A549 (cell line): ENCODE results near the gene GLT1D1. TPM values are rescaled to one million over a fixed set of nuclear protein-coding genes. Genes with fewer than 3 reads are reported as not detected.

ENCODE experiments used
- ATAC-seq, 2 experiments: fragments of 200-7000 bp in 1 of 2; fragments of >200 bp in 1 of 2; cut with Nextera tagmentation in 1 of 2; cut with Tn5 transposase in 1 of 2; 3 replicates each; pipeline versions ENCODE4 v1.8.0 to v1.9.1; 2018 to 2020; ENCODE audit warnings: mild to moderate bottlenecking in 1 of 2, moderate library complexity in 1 of 2
- CTCF ChIA-PET: fragments of 300-600 bp; sonication (Branson Sonifier 250); formaldehyde crosslinking; extraction: SDS; loops from one replicate; lab custom pipeline; 2021; ENCODE audit warnings: antibody characterized with exemption, inconsistent platforms; lab: Yijun Ruan, JAX
- POLR2A ChIA-PET: fragments of 350-600 bp; formaldehyde crosslinking; extraction: SDS; loops from one replicate; lab custom pipeline; 2021; ENCODE audit warnings: antibody characterized with exemption, inconsistent platforms; lab: Yijun Ruan, JAX
- DNase-seq, 2 experiments: peaks; one replicate each; pipeline versions ENCODE4 v3.0.0 to v3.0.0-alpha.2; 2011 to 2016; ENCODE audit warnings: low read depth in 1 of 2, low spot score in 1 of 2
- FAIRE-seq: peaks from 2 replicates; lab custom pipeline; 2011; peaks lifted over from hg19 to GRCh38; lab: Jason Lieb, UNC
- H3K27ac ChIP-seq, 2 experiments: fragments of >200 bp; sonication (Bioruptor Twin); formaldehyde crosslinking; 3 replicates each; pipeline ENCODE4 v1.5.1; 2016 to 2017
- H3K4me1 ChIP-seq: fragments of >200 bp; sonication (Bioruptor Twin); formaldehyde crosslinking; 3 replicates; pipeline ENCODE4 v1.6.1; 2016
- H3K4me2 ChIP-seq: fragments of >200 bp; sonication (Bioruptor Twin); formaldehyde crosslinking; 3 replicates; pipeline ENCODE4 v1.6.1; 2016
- H3K4me3 ChIP-seq: fragments of >200 bp; sonication (Bioruptor Twin); formaldehyde crosslinking; 3 replicates; pipeline ENCODE4 v1.5.1; 2016
- H3K9me3 ChIP-seq: fragments of >200 bp; sonication (Bioruptor Twin); formaldehyde crosslinking; 3 replicates; pipeline ENCODE4 v1.6.1; 2016
- BHLHE40 ChIP-seq: IDR thresholded peaks from 2 replicates; pipeline ENCODE4 v1.6.1; 2012; ENCODE audit warnings: low read depth, low read length, inconsistent platforms
- ESRRA ChIP-seq: fragments of 150-350 bp; IDR thresholded peaks from 2 replicates; pipeline ENCODE4 v1.6.1; 2014; ENCODE audit warnings: mild to moderate bottlenecking, low read length, borderline replicate concordance
- HEYL ChIP-seq: fragments of 250-450 bp; sonication (Bioruptor Pico); IDR thresholded peaks from 2 replicates; pipeline ENCODE4 v1.8.0; 2021; ENCODE audit warnings: mild to moderate bottlenecking, moderate library complexity
- HOXA7 ChIP-seq: fragments of 250-450 bp; sonication (Bioruptor Pico); IDR thresholded peaks from 2 replicates; pipeline ENCODE4 v1.5.0; 2020; ENCODE audit warnings: mild to moderate bottlenecking, moderate library complexity
- HOXB13 ChIP-seq: fragments of 250-450 bp; sonication (Bioruptor Pico); IDR thresholded peaks from 2 replicates; pipeline ENCODE4 v1.5.0; 2020; ENCODE audit warnings: low read depth, mild to moderate bottlenecking, moderate library complexity
- HOXB5 ChIP-seq: fragments of 250-450 bp; sonication (Bioruptor Pico); IDR thresholded peaks from 2 replicates; pipeline ENCODE4 v1.5.0; 2020; ENCODE audit warnings: mild to moderate bottlenecking, moderate library complexity
- JUN ChIP-seq, 2 experiments: fragments of >200 bp; sonication (Bioruptor Twin); formaldehyde crosslinking; IDR thresholded peaks; 2 replicates in 1 of 2; 3 replicates in 1 of 2; pipeline ENCODE4 v1.6.1; 2016 to 2017
- MAFK ChIP-seq: fragments of 450-650 bp; IDR thresholded peaks from 2 replicates; pipeline ENCODE4 v1.6.1; 2014; ENCODE audit not compliant: partially characterized antibody
- RAD21 ChIP-seq, 2 experiments: fragments of >200 bp in 1 of 2; sonication (Bioruptor Twin) in 1 of 2; formaldehyde crosslinking in 1 of 2; IDR thresholded peaks in 1 of 2; conservative IDR thresholded peaks in 1 of 2; 2 replicates in 1 of 2; 3 replicates in 1 of 2; pipeline ENCODE4 v1.6.1; 2012 to 2018; ENCODE audit warnings: inconsistent platforms in 1 of 2
- RCOR1 ChIP-seq: fragments of 150-350 bp; IDR thresholded peaks from 2 replicates; pipeline ENCODE4 v1.6.1; 2014; ENCODE audit warnings: antibody characterized with exemption, low read length, low read depth
- RNF2 ChIP-seq: fragments of 200-600 bp; sonication (generic); IDR thresholded peaks from 2 replicates; pipeline ENCODE4 v1.6.1; 2016; ENCODE audit warnings: low read depth, mild to moderate bottlenecking, antibody characterized with exemption, moderate library complexity, borderline replicate concordance
- ZFP36 ChIP-seq: fragments of 450-650 bp; IDR thresholded peaks from 2 replicates; pipeline ENCODE4 v1.6.1; 2014; ENCODE audit warnings: borderline replicate concordance; ENCODE audit not compliant: partially characterized antibody
- ZNF302 ChIP-seq: fragments of 250-450 bp; sonication (Bioruptor Pico); IDR thresholded peaks from 2 replicates; pipeline ENCODE4 v1.9.0; 2021; ENCODE audit warnings: inconsistent platforms, mild to moderate bottlenecking, moderate library complexity
- WGBS: methylation state at CpG from one replicate; pipeline ENCODE4 v1.1.6; 2017; ENCODE audit errors: missing lambda C conversion rate; 5-methylcytosine and 5-hydroxymethylcytosine counted together
- polyA plus RNA-seq, 4 experiments: library from polyadenylated mRNA; depleted of rRNA in 3 of 4; stranded (reverse); fragments of >200 nt; fragmentation: RNase III in 1 of 4; extraction: RNeasy Plus Mini Kit Qiagen cat#74134 plus additional on column Dnase treatment in 1 of 4; gene quantifications; 2 replicates in 3 of 4; 3 replicates in 1 of 4; pipeline ENCODE4 v1.2.3, GENCODE V29; 2011 to 2017
- TF ChIP-seq, protein P1 (sequence below): fragments of >200 bp; sonication (Bioruptor Twin); formaldehyde crosslinking; IDR thresholded peaks from 2 replicates; pipeline ENCODE4 v1.6.1; 2016
- TF ChIP-seq, protein P2 (sequence below): IDR thresholded peaks from 2 replicates; pipeline ENCODE4 v1.6.1; 2012
- TF ChIP-seq, protein P3 (sequence below): fragments of 200-600 bp; sonication (generic); IDR thresholded peaks from 2 replicates; pipeline ENCODE4 v1.6.1; 2016; ENCODE audit warnings: antibody characterized with exemption, mild to moderate bottlenecking, moderate library complexity
- TF ChIP-seq, protein P4 (sequence below): fragments of 250-450 bp; sonication (Bioruptor Pico); IDR thresholded peaks from 2 replicates; pipeline ENCODE4 v1.5.0; 2020; ENCODE audit warnings: low read depth, mild to moderate bottlenecking, moderate library complexity

GLT1D1 gene
- polyA plus RNA-seq, 2 of the 4 experiments (the other 2 are of a cell fraction): not detected

DNA sequence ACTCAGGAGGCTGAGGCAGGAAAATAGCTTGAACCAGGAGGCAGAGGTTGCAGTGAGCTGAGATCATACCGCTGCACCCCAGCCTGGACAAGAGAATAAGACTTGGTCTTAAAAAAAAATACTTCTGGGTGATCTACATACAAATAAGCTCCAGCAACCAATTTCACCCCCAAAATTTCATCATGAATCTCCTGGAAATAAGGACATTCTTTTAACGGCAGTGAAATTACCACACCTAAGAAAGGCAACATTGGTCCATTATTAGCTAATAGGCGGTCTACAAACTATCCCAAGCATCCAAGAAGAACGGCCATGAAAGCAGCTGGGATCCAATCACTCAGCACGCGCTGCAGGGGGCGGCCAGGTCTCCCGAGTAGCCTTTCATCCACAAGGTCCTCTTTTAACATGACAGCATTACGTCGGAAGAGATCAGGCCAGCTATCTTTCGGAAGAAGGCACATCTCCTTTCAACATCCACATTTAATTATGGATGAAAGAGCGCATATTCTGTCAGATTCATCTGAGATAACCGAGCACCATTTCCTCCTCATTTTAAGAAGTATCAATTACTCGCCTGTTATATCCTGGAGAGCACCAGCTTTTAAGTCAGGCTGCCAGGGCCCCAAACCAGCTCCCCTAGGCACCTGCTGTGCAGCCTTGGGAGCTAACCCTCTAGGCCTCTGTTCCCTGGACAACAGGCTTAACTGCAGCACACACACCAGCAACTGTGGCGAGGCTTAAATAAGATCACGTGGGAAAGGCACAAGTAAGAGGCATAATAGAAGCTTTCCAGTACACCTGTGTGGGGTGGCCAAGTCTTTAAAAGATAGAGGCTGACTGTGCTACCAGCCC lies 33.8 kb upstream of the GLT1D1 start:
- ATAC-seq (no peak), FAIRE-seq (no peak), DNase-seq (no peak)
- H3K4me1 ChIP-seq: peaks cover 18% of the 10 kb centered on the region
- no peak overlapping the region for H3K4me2 ChIP-seq
- WGBS: 93% methylated on average over 16 of the region's 16 CpGs
- ChIA-PET POLR2A (no interaction called here), CTCF (interaction anchor here (1.3 kb wide), 1 partner anchor 21 kb away, joined by 3 read pairs; no protein-coding TSS in a partner anchor)
- H3K4me3 ChIP-seq: no peak overlapping the region
- no peak overlapping the region for H3K27ac ChIP-seq
- TF ChIP-seq ESRRA: no peak
- TF ChIP-seq RAD21 (conservative IDR thresholded peaks at IDR 0.05 in 1 of 2, IDR thresholded peaks at IDR 0.05 in 1 of 2): no peak
- TF ChIP-seq HOXA7 (CRISPR knock-in tag): no peak
- TF ChIP-seq, protein P1, sequence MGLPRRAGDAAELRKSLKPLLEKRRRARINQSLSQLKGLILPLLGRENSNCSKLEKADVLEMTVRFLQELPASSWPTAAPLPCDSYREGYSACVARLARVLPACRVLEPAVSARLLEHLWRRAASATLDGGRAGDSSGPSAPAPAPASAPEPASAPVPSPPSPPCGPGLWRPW: no peak
- TF ChIP-seq, protein P2, sequence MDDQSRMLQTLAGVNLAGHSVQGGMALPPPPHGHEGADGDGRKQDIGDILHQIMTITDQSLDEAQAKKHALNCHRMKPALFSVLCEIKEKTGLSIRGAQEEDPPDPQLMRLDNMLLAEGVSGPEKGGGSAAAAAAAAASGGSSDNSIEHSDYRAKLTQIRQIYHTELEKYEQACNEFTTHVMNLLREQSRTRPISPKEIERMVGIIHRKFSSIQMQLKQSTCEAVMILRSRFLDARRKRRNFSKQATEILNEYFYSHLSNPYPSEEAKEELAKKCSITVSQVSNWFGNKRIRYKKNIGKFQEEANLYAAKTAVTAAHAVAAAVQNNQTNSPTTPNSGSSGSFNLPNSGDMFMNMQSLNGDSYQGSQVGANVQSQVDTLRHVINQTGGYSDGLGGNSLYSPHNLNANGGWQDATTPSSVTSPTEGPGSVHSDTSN: no peak
- TF ChIP-seq RNF2: no peak
- no peaks in the 10 kb centered on the region for H3K9me3 ChIP-seq

DNA sequence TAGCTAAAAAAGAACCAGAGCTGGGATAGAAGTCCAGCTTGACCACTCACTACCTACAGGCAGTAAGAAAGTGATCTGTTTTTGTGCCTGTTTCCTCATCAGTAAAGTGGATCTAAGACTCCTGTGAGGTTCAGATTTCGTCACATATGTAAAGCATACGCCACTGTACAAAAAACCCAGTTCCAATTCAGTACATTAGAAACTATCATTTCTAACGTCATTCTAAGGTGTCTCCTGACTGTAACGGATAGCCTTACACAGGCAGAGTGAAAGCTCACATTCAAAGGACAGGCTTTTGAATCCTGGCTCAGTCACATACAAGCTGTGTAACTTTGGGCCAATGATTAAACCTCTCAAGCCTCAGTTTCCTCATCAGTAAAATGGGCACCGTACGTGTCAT lies 33.0 kb upstream of the GLT1D1 start:
- no peak for TF ChIP-seq BHLHE40
- TF ChIP-seq, protein P3, sequence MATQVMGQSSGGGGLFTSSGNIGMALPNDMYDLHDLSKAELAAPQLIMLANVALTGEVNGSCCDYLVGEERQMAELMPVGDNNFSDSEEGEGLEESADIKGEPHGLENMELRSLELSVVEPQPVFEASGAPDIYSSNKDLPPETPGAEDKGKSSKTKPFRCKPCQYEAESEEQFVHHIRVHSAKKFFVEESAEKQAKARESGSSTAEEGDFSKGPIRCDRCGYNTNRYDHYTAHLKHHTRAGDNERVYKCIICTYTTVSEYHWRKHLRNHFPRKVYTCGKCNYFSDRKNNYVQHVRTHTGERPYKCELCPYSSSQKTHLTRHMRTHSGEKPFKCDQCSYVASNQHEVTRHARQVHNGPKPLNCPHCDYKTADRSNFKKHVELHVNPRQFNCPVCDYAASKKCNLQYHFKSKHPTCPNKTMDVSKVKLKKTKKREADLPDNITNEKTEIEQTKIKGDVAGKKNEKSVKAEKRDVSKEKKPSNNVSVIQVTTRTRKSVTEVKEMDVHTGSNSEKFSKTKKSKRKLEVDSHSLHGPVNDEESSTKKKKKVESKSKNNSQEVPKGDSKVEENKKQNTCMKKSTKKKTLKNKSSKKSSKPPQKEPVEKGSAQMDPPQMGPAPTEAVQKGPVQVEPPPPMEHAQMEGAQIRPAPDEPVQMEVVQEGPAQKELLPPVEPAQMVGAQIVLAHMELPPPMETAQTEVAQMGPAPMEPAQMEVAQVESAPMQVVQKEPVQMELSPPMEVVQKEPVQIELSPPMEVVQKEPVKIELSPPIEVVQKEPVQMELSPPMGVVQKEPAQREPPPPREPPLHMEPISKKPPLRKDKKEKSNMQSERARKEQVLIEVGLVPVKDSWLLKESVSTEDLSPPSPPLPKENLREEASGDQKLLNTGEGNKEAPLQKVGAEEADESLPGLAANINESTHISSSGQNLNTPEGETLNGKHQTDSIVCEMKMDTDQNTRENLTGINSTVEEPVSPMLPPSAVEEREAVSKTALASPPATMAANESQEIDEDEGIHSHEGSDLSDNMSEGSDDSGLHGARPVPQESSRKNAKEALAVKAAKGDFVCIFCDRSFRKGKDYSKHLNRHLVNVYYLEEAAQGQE: no peak
- TF ChIP-seq, protein P1: no peak
- TF ChIP-seq, protein P4, sequence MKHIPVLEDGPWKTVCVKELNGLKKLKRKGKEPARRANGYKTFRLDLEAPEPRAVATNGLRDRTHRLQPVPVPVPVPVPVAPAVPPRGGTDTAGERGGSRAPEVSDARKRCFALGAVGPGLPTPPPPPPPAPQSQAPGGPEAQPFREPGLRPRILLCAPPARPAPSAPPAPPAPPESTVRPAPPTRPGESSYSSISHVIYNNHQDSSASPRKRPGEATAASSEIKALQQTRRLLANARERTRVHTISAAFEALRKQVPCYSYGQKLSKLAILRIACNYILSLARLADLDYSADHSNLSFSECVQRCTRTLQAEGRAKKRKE (CRISPR knock-in tag): no peak
- FAIRE-seq: no peak
- no peaks in the 10 kb centered on the region for H3K9me3 ChIP-seq
- POLR2A ChIA-PET: no interaction called here
- H3K4me1 ChIP-seq: peaks cover 22% of the 10 kb centered on the region
- no peak for ATAC-seq
- no peak overlapping the region for H3K4me3 ChIP-seq
- CTCF ChIA-PET: interaction anchor here (1.3 kb wide), 1 partner anchor 22 kb away, joined by 3 read pairs; no protein-coding TSS in a partner anchor
- 91% methylated on average over 6 of the region's 6 CpGs for WGBS
- no peak overlapping the region for H3K27ac ChIP-seq
- no peak for DNase-seq
- no peak overlapping the region for H3K4me2 ChIP-seq

DNA sequence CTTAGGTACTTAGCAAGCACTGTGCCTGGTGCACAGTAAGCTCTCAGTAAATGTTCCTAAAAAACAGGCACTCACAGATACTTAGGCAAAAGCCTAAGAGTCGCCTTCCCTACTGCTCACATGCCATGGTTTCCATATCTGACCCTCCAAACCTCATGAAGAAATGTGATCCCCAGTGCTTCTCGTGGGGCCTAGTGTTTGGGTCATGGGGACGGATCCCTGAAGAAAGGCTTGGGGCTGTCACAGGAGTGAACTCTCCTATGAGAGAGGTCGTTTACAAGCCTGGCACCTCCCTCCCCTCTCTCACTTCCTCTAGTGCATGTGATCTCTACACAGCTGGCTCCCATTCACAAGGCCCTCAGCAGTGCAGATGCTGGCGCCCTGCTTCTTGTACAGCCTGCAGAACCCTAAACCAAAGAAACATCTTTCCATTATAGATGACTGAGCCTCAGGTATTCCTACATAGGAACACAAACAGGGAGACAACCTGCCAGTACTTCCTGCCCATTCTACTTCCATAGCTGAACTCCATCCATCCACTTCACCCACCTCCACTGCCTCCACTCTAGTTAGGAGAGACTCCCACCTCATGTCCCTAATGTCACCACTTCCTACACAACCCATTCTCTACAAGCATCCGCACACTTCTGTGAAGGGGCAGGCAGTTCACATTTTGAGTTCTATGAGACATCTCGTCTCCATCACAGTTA lies 32.4 kb upstream of the GLT1D1 start:
- no peak for ATAC-seq
- POLR2A ChIA-PET: no interaction called here
- FAIRE-seq: no peak
- TF ChIP-seq ZFP36 (no peak), JUN (IDR thresholded peaks at IDR 0.05) (no peak), MAFK (no peak), BHLHE40 (no peak), HOXB5 (CRISPR knock-in tag) (no peak), RAD21 (conservative IDR thresholded peaks at IDR 0.05 in 1 of 2, IDR thresholded peaks at IDR 0.05 in 1 of 2) (no peak), ZNF302 (no peak), HOXB13 (CRISPR knock-in tag) (no peak), HEYL (no peak), HOXA7 (CRISPR knock-in tag) (no peak), RCOR1 (no peak)
- TF ChIP-seq, protein P3: no peak

More for the DNA sequence above, 32.4 kb upstream of the GLT1D1 start:
- Histone ChIP-seq H3K27ac (no peak overlapping the region), H3K4me2 (no peak overlapping the region), H3K9me3 (no peaks in the 10 kb centered on the region), H3K4me3 (no peak overlapping the region), H3K4me1 (peaks cover 22% of the 10 kb centered on the region)
- no peak for DNase-seq
- WGBS: 91% methylated on average over 7 of the region's 7 CpGs
- CTCF ChIA-PET: interaction anchor here (1.7 kb wide), 1 partner anchor 11 kb away, joined by 3 read pairs; no protein-coding TSS in a partner anchor
